BJ (cell line): Measurements from ENCODE around the gene WASF3. TPM values are rescaled to one million over a fixed set of nuclear protein-coding genes. Genes with fewer than 3 reads are reported as not detected.
"Not testable (repeated sequence)": the region's sequence is repeated elsewhere in the genome, so short reads cannot be mapped to it uniquely, and the experiment has no call there.

Experiments used
- CTCF ChIA-PET: fragments of 350-600 bp; formaldehyde crosslinking; extraction: SDS; loops from one replicate; lab custom pipeline; 2021; ENCODE audit warnings: antibody characterized with exemption, inconsistent platforms; lab: Yijun Ruan, JAX
- POLR2A ChIA-PET: fragments of 300-600 bp; sonication (Branson Sonifier 250); formaldehyde crosslinking; extraction: SDS; loops from one replicate; lab custom pipeline; 2021; ENCODE audit warnings: antibody characterized with exemption; lab: Charles Lee
- DNase-seq: peaks from one replicate; pipeline ENCODE4 v3.0.0-alpha.2; 2011; ENCODE audit warnings: low read depth
- H3K27me3 ChIP-seq: 2 replicates; pipeline ENCODE4 v1.6.0; 2011; ENCODE audit warnings: low read length; ENCODE audit not compliant: control insufficient read depth, insufficient read depth
- H3K36me3 ChIP-seq: 2 replicates; pipeline ENCODE4 v1.5.1; 2011; ENCODE audit warnings: low read length; ENCODE audit not compliant: control insufficient read depth, insufficient read depth
- H3K4me3 ChIP-seq: 2 replicates; pipeline ENCODE4 v1.5.1; 2011; ENCODE audit warnings: low read depth, mild to moderate bottlenecking, control low read depth, low read length
- CTCF ChIP-seq: IDR thresholded peaks from 2 replicates; pipeline ENCODE4 v1.5.1; 2011; ENCODE audit warnings: low read depth, mild to moderate bottlenecking, control low read depth, inconsistent platforms, low read length, moderate library complexity; ENCODE audit not compliant: insufficient read depth
- polyA plus RNA-seq: library from polyadenylated mRNA; depleted of rRNA; stranded (reverse); fragments of >200 nt; gene quantifications from 2 replicates; pipeline ENCODE4 v1.2.3, GENCODE V29; 2011

The WASF3 gene
- polyA plus RNA-seq, 1 experiment: 9.5 TPM

DNA sequence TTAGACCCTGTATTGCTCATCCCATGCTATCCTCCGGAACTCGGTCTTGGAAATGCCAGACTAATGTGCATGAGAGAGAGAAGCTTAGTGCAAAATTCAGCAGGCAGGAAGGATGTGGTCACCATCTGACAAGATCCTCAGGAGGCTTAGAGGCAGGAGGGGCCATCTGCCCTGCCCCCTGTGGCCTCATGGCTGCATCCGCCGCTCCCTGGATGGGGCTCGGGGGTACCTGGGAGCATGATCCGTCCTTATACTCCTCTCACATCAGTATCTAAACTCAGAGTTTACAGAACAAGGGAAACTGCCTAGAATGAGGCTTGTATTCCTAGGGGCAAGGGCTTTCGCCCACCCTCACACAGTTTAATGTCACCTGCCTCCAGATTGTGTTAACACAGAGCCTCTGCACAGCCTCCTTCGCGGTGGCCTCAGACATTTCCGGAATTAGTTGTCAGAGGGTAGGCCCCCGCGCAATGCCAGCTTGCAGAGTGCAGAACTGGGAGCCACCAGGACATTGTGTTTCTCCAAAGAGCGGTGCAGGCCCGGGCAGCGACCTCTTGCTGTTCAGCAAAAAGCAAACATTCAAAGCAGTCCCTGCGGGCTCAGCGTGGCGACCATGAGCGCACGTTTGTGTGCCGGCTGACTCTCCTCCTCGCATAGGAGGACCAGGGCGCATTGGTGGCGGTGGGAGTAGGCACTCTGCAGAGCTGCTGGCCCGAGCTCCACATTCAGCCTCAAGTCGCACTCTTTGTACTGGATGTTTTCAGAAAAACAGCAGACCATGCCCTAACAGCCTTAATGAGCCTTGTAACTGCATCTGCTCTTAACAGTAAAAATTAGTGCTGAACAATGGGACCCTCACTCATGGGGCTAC is 164.0 kb downstream of the WASF3 start:
- ChIA-PET POLR2A (interaction anchor here (0.6 kb wide), 1 partner anchor 8 kb away, joined by 3 read pairs; no protein-coding TSS in a partner anchor), CTCF (interaction anchor here (0.9 to 1.5 kb wide), 3 partner anchors 11 to 27 kb away, joined by 3 to 8 read pairs (median 4); no protein-coding TSS in a partner anchor)
- Histone ChIP-seq H3K27me3 (peaks cover 4% of the 10 kb centered on the region; the same call in 1 of the 2 replicates), H3K36me3 (no peaks in the 10 kb centered on the region), H3K4me3 (no peak overlapping the region)
- no peak for DNase-seq
- no peak for TF ChIP-seq CTCF

- Histone ChIP-seq H3K4me3 (no peak overlapping the region), H3K27me3 (peaks cover 4% of the 10 kb centered on the region; the same call in 1 of the 2 replicates), H3K36me3 (no peaks in the 10 kb centered on the region)
- POLR2A ChIA-PET: interaction anchor here (0.6 kb wide), 1 partner anchor 9 kb away, joined by 3 read pairs; no protein-coding TSS in a partner anchor
- no peak for DNase-seq
- CTCF ChIA-PET: no interaction called here
- TF ChIP-seq CTCF: no peak
Observed at GRCh38 chr13:26722321-26722720, 164.8 kb downstream of the WASF3 start.

GRCh38 chr13:26723620-26724019 is 166.1 kb downstream of the WASF3 start:
- H3K36me3 ChIP-seq, CTCF ChIA-PET, POLR2A ChIA-PET: not testable (repeated sequence)

DNA sequence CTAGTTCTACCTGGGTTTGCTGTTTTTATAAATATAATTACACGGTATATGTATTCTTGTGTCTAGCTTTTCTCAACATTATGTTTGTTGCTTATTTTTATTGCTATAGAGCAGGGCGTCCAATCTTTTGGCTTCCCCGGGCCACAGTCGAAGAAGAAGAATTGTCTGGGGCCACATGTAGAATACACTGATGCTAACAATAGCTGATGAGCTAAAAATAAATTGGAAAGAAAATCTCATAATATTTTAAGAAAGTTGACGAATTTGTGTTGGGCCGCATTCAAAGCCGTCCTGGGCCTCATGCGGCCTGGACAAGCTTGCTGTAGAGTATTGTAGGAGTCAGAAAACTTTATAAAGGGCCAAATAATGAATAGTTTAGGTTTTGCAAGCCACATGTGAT is 169.2 kb downstream of the WASF3 start:
- Histone ChIP-seq H3K4me3 (no peak overlapping the region), H3K36me3 (no peaks in the 10 kb centered on the region), H3K27me3 (0 out of 2 replicates have a peak, but pooled peaks cover 2% of the 10 kb centered on the region)
- DNase-seq: no peak
- ChIA-PET POLR2A (no interaction called here), CTCF (interaction anchor here (0.8 to 1.8 kb wide), 4 partner anchors 9 to 28 kb away, joined by 3 to 5 read pairs (median 4); no protein-coding TSS in a partner anchor)
- no peak for TF ChIP-seq CTCF

More at GRCh38 chr13:26723620-26724019, 166.1 kb downstream of the WASF3 start:
- DNase-seq, H3K27me3 ChIP-seq, H3K4me3 ChIP-seq: not testable (repeated sequence)

DNA sequence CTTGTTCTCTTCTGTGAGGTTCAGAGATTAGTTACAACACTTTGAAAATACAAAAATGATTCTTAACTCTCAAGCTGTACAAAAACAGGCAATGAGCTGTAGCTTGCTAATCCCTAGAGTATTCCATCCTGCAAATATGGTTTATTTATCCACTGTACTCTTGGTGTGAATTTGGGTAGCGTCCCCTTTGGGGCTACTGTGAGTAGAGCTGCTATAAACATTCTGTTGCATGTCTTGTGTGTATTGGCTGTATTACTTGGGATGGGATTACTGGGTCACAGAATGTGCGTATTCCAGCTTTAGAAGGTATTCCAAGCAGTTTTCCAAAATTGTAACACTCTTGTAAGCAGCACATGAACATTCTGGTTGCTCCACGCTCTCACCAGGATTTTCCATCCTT is 169.6 kb downstream of the WASF3 start:
- Histone ChIP-seq H3K4me3 (no peak overlapping the region), H3K27me3 (0 out of 2 replicates have a peak, but pooled peaks cover 2% of the 10 kb centered on the region), H3K36me3 (no peaks in the 10 kb centered on the region)
- TF ChIP-seq CTCF: no peak
- CTCF ChIA-PET: interaction anchor here (0.8 to 1.8 kb wide), 4 partner anchors 9 to 29 kb away, joined by 3 to 5 read pairs (median 4); no protein-coding TSS in a partner anchor
- DNase-seq: no peak
- POLR2A ChIA-PET: no interaction called here
